Measurements from ENCODE around the gene PLAU. TPM values are rescaled to one million over a fixed set of nuclear protein-coding genes. Genes with fewer than 3 reads are reported as not detected.

PLAU gene
- total RNA-seq, 1 experiment from 2014 or later = 1,582 TPM

DNA sequence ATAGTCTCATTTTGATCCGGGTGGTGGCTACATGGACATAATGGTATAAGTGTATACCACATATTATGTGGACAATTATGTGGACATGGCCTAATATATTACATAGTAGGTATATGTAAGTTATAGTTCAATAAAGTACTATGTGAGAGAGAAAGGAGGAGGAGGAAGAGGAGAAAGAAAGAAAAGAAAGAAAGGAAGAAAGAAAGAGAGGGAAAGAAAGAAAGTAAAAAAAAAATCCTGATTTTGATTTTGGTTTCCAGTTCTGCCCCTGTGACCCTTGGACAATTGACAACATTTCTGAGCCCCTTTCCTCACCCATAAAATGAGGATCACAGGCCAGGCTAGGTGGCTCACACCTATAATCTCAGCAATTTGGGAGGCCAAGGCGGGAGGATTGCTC is 44.8 kb downstream of the PLAU start:
- no peak overlapping the region for H3K27ac ChIP-seq (ENCODE audit: low read length)
- no peaks in the 10 kb centered on the region for H4K20me1 ChIP-seq (ENCODE audit: low read length)
- no peak overlapping the region for H2AFZ ChIP-seq (ENCODE audit: low read length)
- intact Hi-C loops (cut with micrococcal nuclease) = loop anchor here (2.0 to 5.0 kb wide), 2 partner anchors 108 to 147 kb away; no protein-coding TSS in a partner anchor
- ChIA-PET CTCF (interaction anchor here (1.5 kb wide), 1 partner anchor 79 kb away, joined by 7 read pairs; no protein-coding TSS in a partner anchor), POLR2A (ENCODE audit: unreplicated experiment) (no interaction called here)
- H3K9me2 ChIP-seq (replicated peaks; ENCODE audit: low read length) = no peaks in the 10 kb centered on the region
- H3K9me3 ChIP-seq (ENCODE audit: low read length) = no peaks in the 10 kb centered on the region
- H3K27me3 ChIP-seq (ENCODE audit: low read length) = no peaks in the 10 kb centered on the region
- no peak for ATAC-seq
- no peaks in the 10 kb centered on the region for H3K36me3 ChIP-seq (ENCODE audit: low read depth, low read length)
- H3K4me3 ChIP-seq (ENCODE audit: low read length) = no peak overlapping the region
- H3K4me2 ChIP-seq (ENCODE audit: low read length) = no peak overlapping the region
- DNase-seq = no peak
- no peak for TF ChIP-seq EZH2 (IDR thresholded peaks at IDR 0.05; ENCODE audit: low read length, unreplicated experiment)
- TF ChIP-seq CTCF (conservative IDR thresholded peaks at IDR 0.05; ENCODE audit: low read depth, low read length) = no peak
- no peak overlapping the region for H3K9ac ChIP-seq (ENCODE audit: low read length)
- no peaks in the 10 kb centered on the region for H3F3A ChIP-seq (ENCODE audit: low read length, unreplicated experiment)
- no peaks in the 10 kb centered on the region for H3K79me2 ChIP-seq (ENCODE audit: low read length)
- no TSS peak for BruUV-seq (replicated peaks)
- H3K4me1 ChIP-seq (ENCODE audit: insufficient read depth, low read length) = peaks cover 11% of the 10 kb centered on the region

DNA sequence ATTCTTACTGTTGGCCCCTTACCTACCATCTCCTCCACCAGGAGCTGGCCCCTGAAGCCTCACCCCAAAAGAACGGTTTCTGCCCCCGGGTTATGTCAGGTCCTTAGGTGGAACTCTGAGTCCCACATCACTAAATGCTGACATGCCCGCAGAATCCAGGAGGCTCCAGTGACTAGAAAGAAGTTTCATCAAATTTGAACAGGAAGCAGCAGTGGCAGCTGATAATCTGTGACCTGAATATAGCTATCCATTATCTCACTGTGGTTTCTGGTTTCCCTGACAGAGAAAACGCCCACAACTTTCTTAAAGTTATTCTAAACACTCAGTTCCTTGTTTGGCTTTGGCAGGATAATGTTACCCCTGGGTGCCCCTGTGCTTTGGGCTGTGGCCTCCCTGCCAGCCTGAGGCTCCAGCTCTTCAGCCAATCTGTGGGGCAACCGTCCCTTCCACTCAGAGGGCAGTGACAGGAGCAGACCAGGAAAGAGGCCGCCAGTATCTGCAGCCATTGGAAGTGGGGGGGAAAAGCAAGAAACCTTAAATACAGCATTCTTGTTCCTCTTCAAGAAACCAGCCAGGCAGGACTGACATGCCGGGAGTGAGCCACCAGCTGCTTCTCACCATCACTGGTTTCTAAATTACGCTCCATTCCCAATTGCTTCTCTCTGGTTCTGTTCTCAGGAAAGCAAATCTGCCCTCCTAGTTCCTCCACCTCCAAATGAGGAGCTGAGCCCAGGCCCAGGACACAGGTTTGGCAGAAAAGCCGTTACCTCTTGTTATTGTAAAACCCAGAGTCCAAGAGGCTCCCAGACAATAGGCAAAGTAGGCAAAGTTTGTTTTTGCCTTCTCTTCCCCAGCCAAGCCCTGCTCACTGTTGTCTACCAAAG is 45.8 kb downstream of the PLAU start:
- intact Hi-C loops (cut with micrococcal nuclease) = loop anchor here (1.0 to 5.0 kb wide), 6 partner anchors 15 to 146 kb away; no protein-coding TSS in a partner anchor

More for the DNA sequence above, 45.8 kb downstream of the PLAU start:
- H3K4me3 ChIP-seq (ENCODE audit: low read length) = no peak overlapping the region
- H2AFZ ChIP-seq (ENCODE audit: low read length) = peak overlapping the region; percentile 27
- no TSS peak for BruUV-seq (replicated peaks)
- POLR2A ChIA-PET (ENCODE audit: unreplicated experiment) = interaction anchor here (0.5 to 0.6 kb wide), 3 partner anchors 12 to 180 kb away, joined by 3 to 5 read pairs (median 4); no protein-coding TSS in a partner anchor
- H3K4me2 ChIP-seq (ENCODE audit: low read length) = peak overlapping the region; percentile 2; the same call in 1 of the 2 replicates
- H3K4me1 ChIP-seq (ENCODE audit: insufficient read depth, low read length) = peaks cover 11% of the 10 kb centered on the region
- H3K27me3 ChIP-seq (ENCODE audit: low read length) = no peaks in the 10 kb centered on the region
- no peak overlapping the region for H3K27ac ChIP-seq (ENCODE audit: low read length)
- no peaks in the 10 kb centered on the region for H3K9me3 ChIP-seq (ENCODE audit: low read length)
- no peaks in the 10 kb centered on the region for H4K20me1 ChIP-seq (ENCODE audit: low read length)
- DNase-seq (peak; percentile 67), ATAC-seq (peak; percentile 39)
- no peak for TF ChIP-seq EZH2phosphoT487 (IDR thresholded peaks at IDR 0.05; ENCODE audit: borderline replicate concordance, low read length)
- TF ChIP-seq EZH2 (IDR thresholded peaks at IDR 0.05; ENCODE audit: low read length, unreplicated experiment) = no peak
- no peak for TF ChIP-seq CTCF (conservative IDR thresholded peaks at IDR 0.05; ENCODE audit: low read depth, low read length)
- no peaks in the 10 kb centered on the region for H3K79me2 ChIP-seq (ENCODE audit: low read length)
- H3K9me2 ChIP-seq (replicated peaks; ENCODE audit: low read length) = no peaks in the 10 kb centered on the region
- H3F3A ChIP-seq (ENCODE audit: low read length, unreplicated experiment) = no peaks in the 10 kb centered on the region
- H3K9ac ChIP-seq (ENCODE audit: low read length) = no peak overlapping the region
- CTCF ChIA-PET = interaction anchor here (0.6 to 3.0 kb wide), 12 partner anchors 10 to 182 kb away, joined by 3 to 16 read pairs (median 8); no protein-coding TSS in a partner anchor
- no peaks in the 10 kb centered on the region for H3K36me3 ChIP-seq (ENCODE audit: low read depth, low read length)
